H1 (cell line): ENCODE measurements around the gene IQCE. TPM values are rescaled to one million over a fixed set of nuclear protein-coding genes. Genes with fewer than 3 reads are reported as not detected.

Experiments
- BACH1 ChIP-seq: IDR thresholded peaks from 2 replicates; pipeline ENCODE4 v1.6.1; 2012; ENCODE audit warnings: low read length, improper control_type of control experiment
- HDAC6 ChIP-seq: IDR thresholded peaks from one replicate; pipeline ENCODE4 v1.7.1; 2012; ENCODE audit warnings: low read depth, mild to moderate bottlenecking, inconsistent platforms, low read length, moderate library complexity
- polyA plus RNA-seq, 7 experiments: library from polyadenylated mRNA; depleted of rRNA in 3 of 7; stranded (reverse) in 5 of 7; unstranded in 2 of 7; fragments of >200 nt in 5 of 7; fragments of 200-250 nt in 2 of 7; gene quantifications; 1 replicate in 5 of 7; 2 replicates in 1 of 7; 4 replicates in 1 of 7; pipeline versions ENCODE4 v1.2.1 to v1.2.3, GENCODE V29; 2011 to 2013; ENCODE audit warnings: missing spikeins in 2 of 7, mixed read lengths in 2 of 7
- total RNA-seq: library from RNA; stranded (reverse); fragmentation: NEBNext Ultra II Directional; extraction: Animal tissue kit (Norgen Biotek cat#: 25700); gene quantifications from 2 replicates; pipeline ENCODE4 v1.2.1, GENCODE V29; 2021

The IQCE gene
- total and polyA plus RNA-seq, 2 of the 8 experiments (the other 6 are each of a cell fraction or from before 2014, with no cell fraction given) = 2.2 to 4.9 TPM

GRCh38 chr7:2541291-2542010 lies 17.3 kb upstream of the IQCE start (continued):
- no peak for TF ChIP-seq BACH1
- TF ChIP-seq HDAC6 = no peak
